Glutamatergic neuron (in vitro differentiated cells): Measurements from ENCODE around the gene FNTB. TPM values are rescaled to one million over a fixed set of nuclear protein-coding genes. Genes with fewer than 3 reads are reported as not detected.

ENCODE experiments used
- DNase-seq: peaks from one replicate; pipeline ENCODE4 v3.0.0; 2022
- H3K27ac Mint-ChIP-seq: one replicate; pipeline ENCODE4 v1.8.0; 2020; ENCODE audit warnings: mild to moderate bottlenecking, mixed read lengths, inconsistent platforms; ENCODE audit not compliant: unreplicated experiment
- H3K27me3 Mint-ChIP-seq: one replicate; pipeline ENCODE4 v1.8.0; 2020; ENCODE audit warnings: mild to moderate bottlenecking, moderate library complexity, mixed read lengths, inconsistent platforms; ENCODE audit not compliant: unreplicated experiment
- H3K36me3 Mint-ChIP-seq: one replicate; pipeline ENCODE4 v1.8.0; 2020; ENCODE audit warnings: mild to moderate bottlenecking, mixed read lengths, inconsistent platforms; ENCODE audit not compliant: unreplicated experiment
- H3K4me1 Mint-ChIP-seq: one replicate; pipeline ENCODE4 v1.8.0; 2020; ENCODE audit warnings: mild to moderate bottlenecking, low read depth, mixed read lengths, inconsistent platforms; ENCODE audit not compliant: unreplicated experiment
- H3K4me3 Mint-ChIP-seq: one replicate; pipeline ENCODE4 v1.8.0; 2020; ENCODE audit warnings: mild to moderate bottlenecking, mixed read lengths, inconsistent platforms; ENCODE audit not compliant: unreplicated experiment
- H3K9me3 Mint-ChIP-seq: one replicate; pipeline ENCODE4 v1.8.0; 2020; ENCODE audit warnings: mild to moderate bottlenecking, moderate library complexity, mixed read lengths, inconsistent platforms; ENCODE audit not compliant: unreplicated experiment
- total RNA-seq: library from RNA; stranded (reverse); fragmentation: NEBNext Ultra II Directional; extraction: Animal tissue kit (Norgen Biotek cat#: 25700); gene quantifications from one replicate; pipeline ENCODE4 v1.2.1, GENCODE V29; 2021; ENCODE audit not compliant: unreplicated experiment
- TF ChIP-seq, protein P1 (sequence below): fragments of 200-600 bp; sonication (generic); IDR thresholded peaks from one replicate; pipeline ENCODE4 v1.5.0; 2021; ENCODE audit not compliant: partially characterized antibody, unreplicated experiment

The FNTB gene
- total RNA-seq, 1 donor from 2014 or later: 15.2 TPM

GRCh38 chr14:64971491-64971942 lies 15.2 kb upstream of the FNTB start:
- H3K4me1 Mint-ChIP-seq: peaks cover 21% of the 10 kb centered on the region
- peaks cover 13% of the 10 kb centered on the region for H3K27me3 Mint-ChIP-seq
- peak overlapping the region; percentile 84 for H3K4me3 Mint-ChIP-seq
- H3K9me3 Mint-ChIP-seq: peaks cover 2% of the 10 kb centered on the region
- peak overlapping the region; percentile 59 for H3K27ac Mint-ChIP-seq
- TF ChIP-seq, protein P1, sequence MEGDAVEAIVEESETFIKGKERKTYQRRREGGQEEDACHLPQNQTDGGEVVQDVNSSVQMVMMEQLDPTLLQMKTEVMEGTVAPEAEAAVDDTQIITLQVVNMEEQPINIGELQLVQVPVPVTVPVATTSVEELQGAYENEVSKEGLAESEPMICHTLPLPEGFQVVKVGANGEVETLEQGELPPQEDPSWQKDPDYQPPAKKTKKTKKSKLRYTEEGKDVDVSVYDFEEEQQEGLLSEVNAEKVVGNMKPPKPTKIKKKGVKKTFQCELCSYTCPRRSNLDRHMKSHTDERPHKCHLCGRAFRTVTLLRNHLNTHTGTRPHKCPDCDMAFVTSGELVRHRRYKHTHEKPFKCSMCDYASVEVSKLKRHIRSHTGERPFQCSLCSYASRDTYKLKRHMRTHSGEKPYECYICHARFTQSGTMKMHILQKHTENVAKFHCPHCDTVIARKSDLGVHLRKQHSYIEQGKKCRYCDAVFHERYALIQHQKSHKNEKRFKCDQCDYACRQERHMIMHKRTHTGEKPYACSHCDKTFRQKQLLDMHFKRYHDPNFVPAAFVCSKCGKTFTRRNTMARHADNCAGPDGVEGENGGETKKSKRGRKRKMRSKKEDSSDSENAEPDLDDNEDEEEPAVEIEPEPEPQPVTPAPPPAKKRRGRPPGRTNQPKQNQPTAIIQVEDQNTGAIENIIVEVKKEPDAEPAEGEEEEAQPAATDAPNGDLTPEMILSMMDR: no peak
- H3K36me3 Mint-ChIP-seq: peaks cover 3% of the 10 kb centered on the region
- no peak for DNase-seq

GRCh38 chr14:64971943-64972791 lies 14.5 kb upstream of the FNTB start, which contains the start of gene RAB15:
RAB15 (minus strand) TSS chr14:64972336; CDS start chr14:64972076, 260 bp downstream.
- Mint-ChIP-seq H3K27me3 (peaks cover 13% of the 10 kb centered on the region), H3K9me3 (peaks cover 2% of the 10 kb centered on the region), H3K4me3 (peak within 1 kb of the TSS; percentile 84), H3K27ac (peak within 1 kb of the TSS; percentile 59), H3K36me3 (no peaks in the 10 kb centered on the region), H3K4me1 (peaks cover 19% of the 10 kb centered on the region)
- peak; percentile 61 for DNase-seq
- TF ChIP-seq, protein P1: no peak

DNA sequence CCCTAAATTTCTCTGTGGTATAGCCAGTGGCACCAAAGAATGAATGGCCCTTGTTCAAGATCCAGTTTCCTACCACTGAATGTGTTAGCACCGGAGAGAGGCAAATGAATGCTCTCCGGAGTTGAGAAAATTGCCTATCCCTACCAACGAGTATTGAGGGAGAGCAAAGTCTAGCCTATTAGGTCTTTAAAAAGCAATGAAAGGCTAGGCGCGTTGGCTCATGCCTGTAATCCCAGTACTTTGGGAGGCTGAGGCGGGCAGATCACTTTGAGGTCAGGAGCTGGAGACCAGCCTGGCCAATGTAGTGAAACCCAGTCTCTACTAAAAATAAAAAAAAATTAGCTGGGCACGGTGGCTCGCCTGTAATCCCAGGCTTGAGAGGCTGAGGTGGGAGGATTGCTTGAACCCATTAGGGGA lies 13.7 kb upstream of the FNTB start:
- Mint-ChIP-seq H3K4me3 (peak overlapping the region; percentile 84), H3K36me3 (no peaks in the 10 kb centered on the region), H3K27ac (no peak overlapping the region), H3K4me1 (peaks cover 15% of the 10 kb centered on the region), H3K27me3 (peaks cover 13% of the 10 kb centered on the region), H3K9me3 (peaks cover 2% of the 10 kb centered on the region)
- DNase-seq: no peak
- TF ChIP-seq, protein P1: no peak

GRCh38 chr14:64973826-64974225 lies 12.9 kb upstream of the FNTB start:
- H3K27ac Mint-ChIP-seq: no peak overlapping the region
- H3K4me1 Mint-ChIP-seq: peaks cover 10% of the 10 kb centered on the region
- no peak for DNase-seq
- H3K4me3 Mint-ChIP-seq: no peak overlapping the region
- H3K27me3 Mint-ChIP-seq: peaks cover 9% of the 10 kb centered on the region
- H3K36me3 Mint-ChIP-seq: no peaks in the 10 kb centered on the region
- TF ChIP-seq, protein P1: no peak
- no peaks in the 10 kb centered on the region for H3K9me3 Mint-ChIP-seq

- no peak for DNase-seq
- Mint-ChIP-seq H3K4me1 (peaks cover 12% of the 10 kb centered on the region), H3K36me3 (no peaks in the 10 kb centered on the region), H3K9me3 (no peaks in the 10 kb centered on the region), H3K27ac (no peak overlapping the region), H3K27me3 (peaks cover 9% of the 10 kb centered on the region), H3K4me3 (no peak overlapping the region)
- TF ChIP-seq, protein P1: no peak
Measured at GRCh38 chr14:64974563-64974962, 12.1 kb upstream of the FNTB start.
